NCI-H2171 treated with DMSO at 0.1 percent for 48 hours (cell line): ENCODE results near the gene ASB8.
A peak's percentile ranks its signal among the peaks of the same experiment; 100 is the strongest.

Source experiments
- DNase-seq: peaks from one replicate; lab custom pipeline; 2025; lab: John Stamatoyannopoulos, UW

ASB8 gene

DNA sequence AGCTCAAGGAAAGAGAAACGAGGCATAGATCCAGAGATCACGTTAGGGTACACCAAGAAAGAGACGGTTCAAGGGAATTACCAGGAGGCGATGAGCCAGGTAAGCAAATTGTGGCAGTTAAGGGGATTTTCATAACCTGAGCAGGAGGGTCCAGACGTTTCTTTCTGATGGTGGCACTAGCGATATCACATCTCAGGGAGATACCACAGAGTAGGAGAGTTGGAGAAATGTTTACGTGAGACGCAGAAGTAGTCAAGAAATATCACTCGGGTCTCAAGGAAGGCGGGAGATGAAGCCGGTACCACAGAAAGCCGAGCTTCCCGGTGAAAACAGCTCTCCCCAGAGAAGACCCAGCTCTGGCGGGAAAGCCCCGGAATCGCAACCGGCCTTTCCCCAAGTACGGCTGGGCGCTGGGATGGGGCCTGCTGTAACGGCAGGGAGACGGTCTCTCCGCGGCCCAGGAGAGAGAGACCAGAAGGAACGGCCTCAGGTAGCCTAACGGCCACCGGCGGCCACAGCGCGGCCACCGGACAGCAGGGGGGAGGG is 51.9 kb downstream of the ASB8 start:
- peak; percentile 18 for DNase-seq

DNA sequence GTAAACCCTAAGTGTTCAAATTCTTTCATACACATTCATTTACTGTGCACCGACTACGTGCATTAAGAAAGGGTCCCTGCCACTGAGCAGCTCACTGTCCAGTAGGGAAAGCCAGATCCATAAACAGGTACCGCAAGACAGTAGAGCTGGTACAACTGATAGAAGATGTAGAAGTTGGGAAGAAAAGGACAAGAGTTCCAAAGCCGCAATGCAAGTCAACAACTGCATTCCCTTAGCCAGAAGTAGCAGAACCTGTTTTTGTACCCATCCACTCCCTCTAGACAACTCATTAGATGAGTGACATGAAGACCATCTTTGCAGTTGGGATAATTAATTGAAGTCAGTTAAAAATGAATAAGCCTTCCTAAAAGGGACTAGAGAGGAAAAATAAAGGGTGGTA is 52.8 kb downstream of the ASB8 start:
- DNase-seq, result no peak
